Fibroblast of the conjunctiva (primary cell): ENCODE measurements around the gene PRKCD.
A peak's percentile ranks its signal among the peaks of the same experiment; 100 is the strongest.

ENCODE experiments used
- DNase-seq: peaks from one replicate; pipeline ENCODE4 v3.0.0-alpha.2; 2010; ENCODE audit warnings: low read depth

The PRKCD gene

DNA sequence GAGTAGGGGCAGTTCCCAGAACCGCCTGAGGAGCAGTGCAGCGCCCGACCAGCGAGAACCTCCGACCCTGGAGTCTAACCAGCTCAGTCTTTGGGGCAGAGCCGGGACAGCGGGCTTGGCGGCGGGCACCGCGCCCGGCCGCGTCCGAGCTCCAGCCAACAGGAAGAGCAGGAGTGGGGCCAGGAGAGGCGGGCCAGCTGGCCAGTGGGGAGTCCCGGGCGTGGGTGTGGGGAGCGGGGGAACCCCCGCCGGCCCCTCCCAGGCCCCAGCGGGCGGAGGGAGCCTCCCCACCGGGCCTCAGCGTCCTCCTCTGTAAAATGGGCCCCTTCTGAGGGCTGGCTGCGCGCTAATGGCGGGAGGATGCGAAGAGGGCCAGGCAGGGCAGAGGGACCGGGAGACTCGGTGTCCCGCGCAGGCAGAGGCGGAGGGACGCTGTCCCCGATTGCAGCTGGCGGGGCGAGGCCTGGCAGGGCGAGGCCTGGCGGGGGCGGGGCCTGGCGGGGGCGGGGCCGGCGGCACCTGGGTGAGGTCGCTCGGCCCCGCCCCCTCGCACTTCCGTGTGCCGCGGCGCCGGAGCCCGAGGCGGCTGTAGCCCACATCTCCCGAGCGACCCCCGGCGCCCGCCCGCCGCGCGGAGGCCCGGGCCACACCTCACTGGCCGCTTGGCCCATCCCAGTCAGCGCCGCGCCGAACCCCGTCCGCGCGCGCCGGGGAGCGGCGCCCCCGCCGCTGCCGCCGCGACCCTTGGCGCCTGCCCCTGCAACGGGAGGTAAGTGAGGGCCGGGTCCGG is at the start of gene PRKCD:
Gene PRKCD (plus strand): TSS at position 550 of the 790 bp plus-strand sequence. CDS start 17,214 bp downstream, outside the sequence.
- DNase-seq = peak; percentile 86

- DNase-seq = no peak
Measured at GRCh38 chr3:53111822-53112221, 49.2 kb upstream of the PRKCD start.

GRCh38 chr3:53113293-53114010 is 47.6 kb upstream of the PRKCD start:
- DNase-seq = no peak

DNA sequence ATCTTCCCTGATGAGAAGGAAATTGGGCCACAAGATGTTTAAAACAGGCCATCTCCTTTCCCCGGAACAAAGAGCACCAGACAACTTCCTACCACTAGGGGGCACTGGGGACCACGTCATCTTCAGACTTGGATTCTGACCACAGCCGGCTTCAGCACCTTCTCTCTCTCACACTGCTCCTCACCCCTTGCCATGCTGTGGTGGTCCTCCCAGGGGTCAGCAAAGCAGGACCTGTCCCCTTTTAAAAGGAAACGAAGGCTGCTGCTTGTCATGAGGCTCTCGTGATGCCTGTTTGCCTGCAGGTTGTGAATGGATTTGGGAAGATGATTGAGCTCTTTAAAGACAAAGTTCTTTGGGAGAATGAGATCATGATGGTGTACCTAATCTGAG is 47.0 kb upstream of the PRKCD start:
- peak; percentile 60 for DNase-seq

GRCh38 chr3:53114412-53115074 is 46.5 kb upstream of the PRKCD start:
- DNase-seq = no peak

GRCh38 chr3:53116956-53117355 is 44.1 kb upstream of the PRKCD start:
- DNase-seq = no peak

- DNase-seq = no peak
Measured at GRCh38 chr3:53120336-53120735, 40.7 kb upstream of the PRKCD start.

GRCh38 chr3:53122255-53122932 is 38.6 kb upstream of the PRKCD start:
- DNase-seq = no peak

GRCh38 chr3:53122933-53123305 is 38.1 kb upstream of the PRKCD start:
- no peak for DNase-seq

- DNase-seq = no peak
Measured at GRCh38 chr3:53123510-53123909, 37.5 kb upstream of the PRKCD start.

DNA sequence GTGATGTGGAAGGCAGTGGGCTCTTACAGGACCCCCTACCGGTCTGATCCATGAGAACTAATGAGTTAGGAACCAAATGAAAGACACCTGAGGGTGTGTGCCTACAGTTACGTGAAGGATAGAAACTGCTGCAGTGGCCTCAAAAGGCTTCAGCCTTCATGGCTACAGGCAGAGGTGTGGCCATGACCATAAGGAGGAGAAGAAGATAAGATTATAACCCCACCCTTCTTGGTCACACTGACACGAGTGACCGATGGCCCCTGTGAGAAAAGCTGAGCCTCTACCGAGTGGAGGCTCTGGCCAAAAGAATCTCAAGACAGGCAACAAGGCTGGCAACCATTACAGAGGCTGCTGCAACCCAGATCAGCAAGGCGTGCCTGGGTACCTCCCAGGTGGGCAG is 37.1 kb upstream of the PRKCD start:
- no peak for DNase-seq

- no peak for DNase-seq
Measured at GRCh38 chr3:53126601-53127000, 34.4 kb upstream of the PRKCD start.

DNA sequence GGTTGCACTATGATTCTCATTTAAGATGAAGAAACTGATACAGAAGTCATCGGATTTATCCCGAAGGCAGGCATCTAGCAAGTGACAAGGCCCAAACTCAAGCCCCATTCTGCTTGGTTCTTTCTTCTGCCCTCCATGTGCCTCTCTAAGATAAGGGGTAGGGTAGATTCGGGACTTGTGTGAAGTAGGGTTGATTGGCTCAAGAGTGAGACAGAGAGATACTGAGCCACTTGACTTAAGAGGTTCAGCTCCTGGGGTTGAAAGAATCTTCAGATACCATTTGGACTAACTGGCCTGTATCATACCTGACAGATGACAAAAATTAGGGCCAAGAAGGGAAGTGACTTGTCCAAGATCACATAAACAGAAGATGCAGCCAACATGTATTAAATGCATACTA is 31.7 kb upstream of the PRKCD start:
- DNase-seq = no peak

DNA sequence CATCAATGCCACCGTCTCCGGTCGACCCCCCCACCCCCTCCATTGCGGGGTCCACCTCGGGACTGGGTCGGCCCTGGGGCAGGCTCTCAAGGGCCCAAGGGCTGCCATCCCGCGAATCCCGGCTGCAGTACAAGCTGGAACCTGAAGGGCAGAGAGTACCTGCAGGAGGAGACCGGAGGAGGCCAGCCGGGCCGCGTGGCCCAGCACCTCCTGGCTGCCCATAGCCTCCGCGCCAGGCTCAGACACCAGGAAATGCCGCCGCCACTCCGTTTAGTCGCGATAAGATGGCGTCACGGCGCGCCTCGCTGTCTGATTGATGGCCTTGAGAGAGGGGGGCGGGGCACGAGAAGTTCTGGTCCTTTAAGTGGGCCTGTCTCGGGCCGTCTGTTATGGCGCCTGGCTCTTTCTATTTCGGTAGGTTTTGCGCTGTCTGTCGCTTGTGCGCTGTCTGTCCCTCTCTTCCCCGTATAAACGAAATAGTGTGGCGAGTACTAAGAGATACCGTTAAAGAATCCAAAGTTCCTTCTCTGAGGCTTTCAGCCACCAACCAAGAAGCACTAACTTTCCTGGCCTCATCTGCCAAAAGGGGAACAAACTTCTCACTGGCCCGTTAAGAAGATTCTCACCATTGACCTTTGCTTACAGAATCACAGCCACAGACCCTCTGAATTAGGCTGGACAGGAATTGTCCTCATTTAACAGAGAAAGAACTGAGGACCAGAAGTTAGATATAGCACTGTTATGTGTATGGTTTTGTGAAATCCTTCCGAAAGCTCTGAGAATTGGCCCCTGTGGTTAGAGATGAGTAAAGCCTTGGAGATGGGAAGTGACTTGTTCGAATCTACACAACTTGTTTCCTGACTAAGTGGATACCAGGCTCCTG is 30.6 kb upstream of the PRKCD start, which contains the start of gene RFT1:
Gene RFT1 (minus strand): TSS at position 257 of the 883 bp plus-strand sequence. CDS start 35 bp downstream, at position 222.
- peak; percentile 91 for DNase-seq

GRCh38 chr3:53131096-53131495 is 29.9 kb upstream of the PRKCD start:
- no peak for DNase-seq

DNA sequence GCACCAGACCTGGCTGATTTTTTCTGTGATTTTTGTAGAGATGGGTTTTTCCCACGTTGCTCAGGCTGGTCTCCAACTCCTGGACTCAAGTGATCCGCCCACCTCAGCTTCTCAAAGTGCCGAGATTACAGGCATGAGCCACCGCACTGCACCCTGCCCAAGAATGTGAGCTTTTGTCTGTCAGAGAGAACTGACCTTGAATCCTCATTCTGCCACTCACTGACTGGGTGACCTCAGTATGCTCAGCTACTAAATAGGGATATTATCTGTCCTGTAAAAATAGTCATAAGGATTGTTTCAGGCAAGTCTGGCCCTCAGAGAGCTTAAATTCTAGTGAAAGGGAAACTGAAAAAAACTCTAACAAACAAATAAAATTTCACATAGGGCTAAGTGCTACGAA is 28.7 kb upstream of the PRKCD start:
- DNase-seq = no peak

DNA sequence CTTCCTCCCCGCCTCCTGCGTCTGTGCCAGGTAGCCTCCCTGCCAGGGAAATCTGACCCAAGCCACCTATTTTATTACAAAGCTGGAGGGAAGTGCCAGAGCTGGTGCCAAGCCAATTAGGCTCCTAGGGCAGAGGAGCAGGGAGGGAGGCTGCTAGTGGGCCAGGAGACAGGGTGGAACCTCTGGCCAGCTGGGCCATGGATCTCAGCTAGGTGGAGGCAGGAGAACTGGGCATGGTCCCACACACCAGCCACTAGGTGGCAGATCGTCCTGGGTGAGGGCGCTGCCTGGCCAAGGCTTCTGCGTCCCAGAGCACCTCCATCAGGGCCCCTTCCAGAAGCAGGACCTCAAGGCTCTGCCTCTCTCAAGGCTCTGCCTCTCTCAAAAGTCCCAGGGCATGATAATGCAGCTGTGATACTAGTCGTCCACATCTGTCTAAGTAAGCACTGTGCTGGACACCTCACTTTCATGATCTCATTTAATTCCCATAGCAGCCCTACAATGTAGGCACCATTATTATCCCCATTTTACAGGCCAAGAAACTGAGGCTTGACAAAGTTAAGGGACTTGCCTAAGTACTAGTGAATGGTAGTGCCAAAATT is 26.3 kb upstream of the PRKCD start:
- DNase-seq = peak; percentile 52

- DNase-seq = no peak
Measured at GRCh38 chr3:53137221-53137620, 23.8 kb upstream of the PRKCD start.

DNA sequence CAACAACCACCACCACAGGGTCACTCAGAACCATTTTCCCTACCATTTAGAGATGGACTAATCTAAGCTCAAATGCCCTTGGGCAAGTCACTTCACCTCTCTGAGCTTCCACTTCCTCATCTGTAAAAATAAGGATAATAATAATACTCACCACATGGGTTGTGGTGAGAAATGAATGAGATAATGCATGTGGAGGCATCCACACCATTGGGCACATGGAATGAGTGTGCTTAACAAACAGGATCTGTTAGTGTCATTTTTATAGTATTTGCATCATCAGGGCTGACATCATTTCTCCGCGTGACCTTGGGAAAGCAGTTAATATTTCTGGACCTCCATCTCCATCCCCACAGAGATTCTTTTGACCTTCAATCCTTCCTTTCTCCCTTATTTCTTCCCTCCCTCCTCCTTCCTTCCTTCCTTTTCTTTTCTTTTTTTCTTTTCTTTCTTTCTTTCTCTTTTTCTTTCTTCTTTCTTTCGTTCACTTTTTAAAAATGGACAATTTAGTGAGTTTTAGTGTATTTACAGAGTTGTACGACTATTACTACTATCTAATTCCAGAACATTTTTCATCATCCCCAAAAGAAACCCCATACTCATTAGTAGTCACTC is 23.1 kb upstream of the PRKCD start:
- no peak for DNase-seq
